Putamen (tissue), 1 donor: ENCODE results near the gene MOBP.
"Not testable (repeated sequence)": the region's sequence is repeated elsewhere in the genome, so short reads cannot be mapped to it uniquely, and the experiment has no call there.

Experiments used
- DNase-seq: peaks from one replicate; pipeline ENCODE4 v3.0.0-alpha.2; 2016; ENCODE audit warnings: low spot score

The MOBP gene, protein sequence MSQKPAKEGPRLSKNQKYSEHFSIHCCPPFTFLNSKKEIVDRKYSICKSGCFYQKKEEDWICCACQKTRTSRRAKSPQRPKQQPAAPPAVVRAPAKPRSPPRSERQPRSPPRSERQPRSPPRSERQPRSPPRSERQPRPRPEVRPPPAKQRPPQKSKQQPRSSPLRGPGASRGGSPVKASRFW

DNA sequence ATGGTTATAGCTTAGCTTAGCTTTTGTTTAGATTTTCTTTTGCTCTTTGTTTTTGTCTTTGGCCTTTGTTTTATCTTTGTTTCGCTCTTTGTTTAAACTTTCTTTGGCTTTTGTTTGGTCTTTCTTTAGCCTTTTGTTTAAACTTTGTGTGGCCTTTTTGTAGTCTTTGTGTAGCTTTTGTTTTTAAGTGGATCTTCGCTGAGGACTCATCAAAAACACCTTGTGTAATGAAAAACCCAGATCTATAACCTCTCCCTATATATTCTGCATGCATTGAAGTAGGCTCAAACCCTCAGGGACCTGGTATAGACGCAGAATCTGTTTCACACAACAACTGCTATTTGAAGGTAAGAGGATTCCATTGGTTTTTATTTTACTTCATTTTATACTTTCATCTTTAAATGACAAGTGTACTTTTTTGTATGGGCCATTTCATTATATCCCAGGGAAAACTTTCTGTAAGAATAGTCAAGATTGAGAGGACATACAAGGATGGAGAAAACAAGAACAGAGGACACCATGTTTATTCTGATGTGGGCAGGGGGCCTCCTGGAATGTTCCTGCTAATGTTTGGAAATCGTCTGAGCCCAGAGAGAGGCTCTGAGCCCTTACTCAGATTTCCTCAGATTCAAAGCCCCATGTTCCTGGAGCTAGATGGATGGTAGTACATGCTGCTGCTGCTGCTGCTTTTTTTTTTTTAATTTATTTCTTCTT, at the start of gene MOBP:
TSS of gene MOBP (plus strand) at position 287 of the 714 bp plus-strand sequence. CDS start 34,390 bp downstream, outside the sequence.
- DNase-seq = peak; percentile 87

DNA sequence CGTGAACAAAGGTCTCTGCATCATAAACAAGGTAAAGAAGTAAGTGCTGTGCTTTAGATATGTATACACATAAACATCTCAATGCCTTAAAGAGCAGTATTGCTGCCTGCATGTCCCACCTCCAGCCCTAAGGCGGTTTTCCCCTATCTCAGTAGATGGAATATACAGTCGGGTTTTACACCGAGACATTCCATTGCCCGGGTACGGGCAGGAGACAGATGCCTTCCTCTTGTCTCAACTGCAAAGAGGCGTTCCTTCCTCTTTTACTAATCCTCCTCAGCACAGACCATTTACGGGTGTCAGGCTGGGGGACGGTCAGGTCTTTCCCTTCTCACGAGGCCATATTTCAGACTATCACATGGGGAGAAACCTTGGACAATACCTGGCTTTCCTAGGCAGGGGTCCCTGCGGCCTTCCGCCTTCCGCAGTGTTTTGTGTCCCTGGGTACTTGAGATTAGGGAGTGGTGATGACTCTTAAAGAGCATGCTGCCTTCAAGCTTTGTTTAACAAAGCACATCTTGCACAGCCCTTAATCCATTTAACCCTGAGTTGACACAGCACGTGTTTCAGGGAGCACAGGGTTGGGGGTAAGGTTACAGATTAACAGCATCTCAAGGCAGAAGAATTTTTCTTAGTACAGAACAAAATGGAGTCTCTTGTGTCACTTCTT, 48.8 kb upstream of the MOBP start:
- DNase-seq = not testable (repeated sequence)

DNA sequence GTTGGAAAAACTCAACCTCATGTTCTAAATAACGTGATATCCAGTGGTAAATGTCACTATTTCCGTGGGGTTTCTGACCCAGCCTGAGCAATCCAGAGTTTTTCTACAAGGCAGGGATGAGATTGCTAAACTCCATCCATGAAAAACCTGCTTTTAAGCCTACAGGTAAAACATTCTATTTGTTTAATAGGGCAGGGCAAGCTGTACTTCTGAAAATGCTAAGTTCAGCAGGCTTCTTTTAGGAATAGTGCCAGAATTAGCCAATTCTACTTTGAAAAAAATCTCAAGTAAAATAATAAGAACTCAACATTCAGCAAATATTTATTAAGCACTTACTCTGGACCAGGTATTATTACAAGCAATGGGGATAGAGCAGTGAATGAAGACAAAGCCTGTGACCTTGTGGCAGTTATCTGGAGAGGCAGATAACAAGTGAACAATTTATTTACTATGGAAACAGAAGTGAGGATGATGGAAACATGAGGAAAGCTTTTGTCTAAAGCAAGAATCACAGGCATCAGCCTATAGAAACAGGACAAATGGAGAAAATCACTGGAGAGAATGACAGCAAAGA, 47.7 kb upstream of the MOBP start:
- no peak for DNase-seq

DNA sequence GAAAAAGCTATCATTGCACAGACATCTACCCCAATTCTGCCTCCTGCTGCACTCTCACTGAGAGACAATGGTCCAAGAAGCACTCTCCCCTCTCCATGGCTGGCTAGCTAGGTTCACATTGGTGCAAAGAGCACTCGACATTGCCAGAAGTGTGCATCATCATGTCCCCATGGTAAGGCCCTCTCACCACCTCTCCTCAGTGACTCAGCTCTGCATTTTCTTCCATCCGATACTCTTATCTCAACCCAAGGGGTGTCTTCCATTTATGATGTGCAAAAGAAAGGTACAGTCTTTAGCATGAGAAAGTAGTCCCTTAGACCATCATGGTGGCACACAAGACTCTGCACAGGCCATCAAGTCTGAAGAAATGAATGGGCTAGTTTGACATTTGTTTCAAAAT, 46.9 kb upstream of the MOBP start:
- DNase-seq = no peak

DNA sequence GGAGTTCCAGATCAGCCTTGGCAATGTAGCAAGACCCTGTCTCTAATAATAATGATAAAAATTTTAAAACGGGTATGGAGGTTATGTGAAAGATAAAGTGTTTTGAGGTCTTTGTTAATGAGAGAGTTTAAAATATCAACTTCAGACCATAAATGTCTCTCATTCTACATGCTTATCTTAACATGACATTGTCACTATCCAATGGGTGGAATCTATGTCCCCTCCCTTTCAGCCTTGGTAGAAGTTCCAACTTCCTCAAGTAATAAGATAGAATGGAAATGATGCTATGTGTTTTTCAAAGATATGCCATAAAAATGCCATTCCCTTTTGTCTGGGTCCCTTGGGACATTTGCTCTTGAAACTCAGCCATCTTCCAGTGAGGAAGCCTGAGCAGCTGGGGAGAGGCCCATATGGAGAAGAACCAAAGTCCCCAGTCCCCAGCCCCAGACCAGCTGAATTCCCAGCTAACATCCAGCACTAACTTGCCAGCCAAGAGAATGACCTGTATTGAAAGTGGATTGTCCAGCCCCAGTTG, 44.0 kb upstream of the MOBP start:
- DNase-seq = no peak

DNA sequence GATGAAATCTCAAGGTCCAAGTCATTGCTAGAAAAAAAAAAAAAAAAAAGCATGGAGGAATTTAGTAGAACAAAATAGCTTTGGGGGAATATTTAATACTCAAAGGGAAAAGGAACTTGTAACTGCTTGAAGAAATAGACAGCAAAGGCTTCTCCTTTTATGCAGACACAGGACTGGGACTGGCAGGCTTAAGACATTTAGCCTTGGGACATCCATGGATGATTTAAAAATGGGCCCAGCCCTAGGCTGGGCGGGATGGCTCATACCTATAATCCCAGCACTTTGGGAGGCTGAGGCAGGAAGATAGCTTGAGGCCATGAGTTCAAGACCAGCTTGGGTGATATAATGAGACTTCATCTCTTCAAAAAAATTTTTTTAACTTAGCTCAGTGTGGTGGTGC, 41.2 kb upstream of the MOBP start:
- no peak for DNase-seq

DNA sequence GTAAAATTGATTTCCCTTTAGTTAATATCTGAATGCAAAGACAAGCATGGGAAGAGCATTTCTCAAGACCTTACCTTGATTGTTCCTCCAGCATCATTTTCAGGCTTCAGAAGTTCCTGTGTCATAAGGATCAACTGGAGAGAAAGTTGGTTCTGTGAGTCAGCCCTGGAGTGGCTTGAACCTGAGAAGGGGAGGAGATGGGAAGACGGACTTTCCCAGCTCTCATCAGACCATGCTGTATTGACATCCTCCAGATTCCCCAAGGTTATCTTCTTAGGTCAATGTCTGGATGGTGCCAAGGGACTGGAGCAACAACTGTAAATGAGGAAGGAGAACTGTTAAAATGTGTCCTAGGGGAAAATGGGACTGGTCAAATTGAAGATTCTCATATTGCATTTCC, 40.0 kb upstream of the MOBP start:
- DNase-seq = no peak

DNA sequence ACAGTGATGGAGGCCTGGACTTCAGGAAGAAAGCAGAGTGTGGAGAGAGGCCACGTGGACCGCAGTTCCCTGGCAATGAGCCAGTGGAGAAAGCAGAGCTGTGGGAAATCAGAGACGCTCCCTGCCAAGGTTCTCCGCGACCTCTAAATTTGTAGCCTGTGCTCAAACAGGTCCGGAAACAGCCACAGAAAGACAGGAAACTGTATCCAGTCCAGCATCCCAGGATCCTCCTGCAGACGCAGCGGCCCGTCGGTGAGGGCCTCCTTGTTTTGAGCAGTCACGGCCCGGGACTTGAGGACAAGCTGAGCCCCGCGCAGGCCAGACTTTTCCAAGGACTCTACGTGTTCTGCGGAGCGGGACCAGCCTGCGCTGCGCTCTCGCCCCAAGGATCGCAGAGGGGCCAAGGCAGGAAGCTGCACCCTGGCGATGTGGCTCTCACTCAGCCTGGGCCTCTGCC, 38.7 kb upstream of the MOBP start:
- DNase-seq = no peak

DNA sequence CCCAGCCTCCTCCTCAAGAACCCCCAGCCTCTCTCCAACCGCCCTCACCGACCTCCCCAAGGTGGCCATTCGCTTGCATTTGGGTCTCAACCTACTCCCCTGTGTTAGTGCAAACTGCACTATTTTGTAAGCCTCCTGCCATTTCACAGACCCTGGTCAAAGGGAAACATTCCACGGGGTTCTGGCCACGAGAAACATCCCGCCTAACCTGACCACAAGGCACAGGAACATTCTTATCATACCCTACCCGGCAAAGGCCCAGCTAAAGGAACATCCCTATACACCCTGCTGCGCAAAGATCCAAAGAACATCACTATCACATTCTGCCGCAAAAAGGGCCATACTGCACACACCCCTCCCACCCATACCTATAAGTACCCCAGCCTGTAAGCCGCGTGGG, 38.0 kb upstream of the MOBP start:
- DNase-seq = no peak

DNA sequence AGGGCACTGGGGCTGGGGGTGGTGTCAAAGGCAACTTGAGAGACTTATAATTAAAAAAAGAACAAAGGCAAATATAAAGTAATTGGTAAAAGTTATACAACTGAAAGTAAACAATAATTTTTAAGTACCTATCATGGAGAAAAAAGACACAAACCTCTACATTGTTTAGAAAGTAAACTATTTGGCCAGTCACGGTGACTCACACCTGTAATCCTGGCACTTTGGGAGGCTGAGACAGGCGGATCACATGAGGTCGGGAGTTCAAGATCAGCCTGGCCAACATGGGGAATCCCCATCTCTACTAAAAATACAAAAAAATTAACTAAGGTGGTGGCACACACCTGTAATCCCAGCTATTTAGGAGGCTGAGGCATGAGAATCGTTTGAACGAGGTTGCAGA, 35.1 kb upstream of the MOBP start:
- no peak for DNase-seq

DNA sequence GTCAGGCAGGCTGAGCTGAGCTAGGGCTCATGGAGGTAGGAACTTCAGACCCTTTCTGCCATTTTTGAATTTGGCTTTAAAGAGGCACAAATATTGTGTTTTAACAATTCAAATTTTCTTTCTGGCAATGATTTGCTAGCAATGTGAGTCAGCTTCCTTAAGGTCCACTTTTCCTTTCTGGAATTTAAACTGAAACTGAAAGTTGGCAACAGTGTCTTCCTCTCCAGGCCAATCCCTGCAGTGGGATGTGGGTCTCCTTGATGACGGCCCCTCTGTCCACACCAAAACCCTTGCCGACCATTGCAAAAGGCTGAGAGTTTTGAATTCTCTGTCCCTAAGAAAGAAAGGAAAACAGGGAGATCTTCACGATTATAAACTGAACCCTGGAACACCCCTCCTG, 33.8 kb upstream of the MOBP start:
- DNase-seq = no peak

DNA sequence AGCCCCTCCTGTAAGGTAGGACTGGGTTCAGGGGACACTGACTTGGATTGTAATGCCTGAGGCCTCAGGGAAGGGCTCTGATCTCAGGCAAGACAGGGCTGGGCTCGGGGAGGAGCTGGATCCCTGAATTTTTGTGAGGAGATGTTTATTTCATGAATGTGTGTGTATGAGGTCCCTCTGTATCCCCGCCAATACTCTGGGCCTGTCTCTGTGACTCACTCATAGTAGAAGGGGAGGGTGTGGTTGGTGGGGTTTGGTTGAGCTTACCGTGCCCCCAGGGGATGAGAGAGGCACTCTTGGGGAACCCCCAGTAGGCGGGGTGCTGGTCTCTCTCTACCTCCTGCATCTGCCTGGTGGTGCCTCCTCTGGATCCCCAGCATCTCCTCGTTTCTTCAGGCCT, 32.9 kb upstream of the MOBP start:
- DNase-seq = no peak

DNA sequence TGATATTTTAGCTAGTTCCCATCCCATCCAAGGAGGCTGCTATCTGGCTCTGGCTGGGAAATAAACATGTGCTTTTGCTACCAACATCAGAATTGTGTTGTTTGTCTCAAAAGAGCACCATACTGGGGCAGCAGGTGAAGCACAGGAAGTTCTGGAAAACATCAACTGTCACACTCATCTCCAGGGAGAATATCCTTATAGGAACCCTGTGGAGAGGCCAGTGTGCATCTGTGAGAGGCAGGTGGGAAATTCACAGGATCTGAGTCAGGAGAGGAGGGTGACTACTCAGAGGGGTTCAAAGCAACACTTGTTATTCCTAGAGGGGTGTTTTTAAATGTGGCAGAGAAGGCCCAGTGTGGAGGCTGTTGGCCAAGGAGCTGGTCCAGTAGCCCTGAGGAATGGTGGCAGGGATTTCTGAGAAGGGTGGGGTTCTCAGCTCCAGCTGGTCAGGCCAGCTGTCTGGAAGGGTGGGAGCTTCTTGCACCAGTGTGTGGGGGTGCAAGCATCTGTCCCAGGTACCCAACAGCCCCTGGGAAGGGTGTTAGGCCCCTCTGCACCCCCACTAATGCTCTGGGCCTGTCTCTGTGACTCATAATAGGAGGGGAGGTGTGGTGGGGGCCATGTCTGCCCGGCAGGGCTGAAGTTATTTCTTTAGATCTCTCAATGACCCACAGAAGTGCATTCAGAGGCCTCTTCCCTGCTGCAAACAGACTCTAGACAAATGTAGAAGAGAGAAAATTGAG, 32.3 kb upstream of the MOBP start:
- DNase-seq = no peak

DNA sequence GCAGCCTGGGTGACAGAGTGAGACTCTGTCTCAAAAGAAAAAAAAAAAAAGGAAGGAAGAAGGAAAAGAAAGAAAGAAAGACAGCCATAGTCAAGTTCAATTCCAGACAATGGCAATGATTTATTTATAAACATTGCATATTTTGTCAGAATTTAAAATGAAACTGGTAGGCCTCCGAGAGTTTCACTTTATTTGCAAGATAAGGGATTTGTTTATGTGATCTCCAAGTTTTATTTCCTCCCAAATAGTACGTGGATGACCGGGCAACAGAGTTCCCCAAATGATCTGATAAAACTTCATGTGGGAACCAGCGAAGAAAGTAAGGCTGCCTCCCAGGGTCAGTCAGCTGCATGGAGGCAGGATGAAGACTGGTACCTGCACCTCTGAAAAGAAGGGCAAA, 28.6 kb upstream of the MOBP start:
- no peak for DNase-seq

DNA sequence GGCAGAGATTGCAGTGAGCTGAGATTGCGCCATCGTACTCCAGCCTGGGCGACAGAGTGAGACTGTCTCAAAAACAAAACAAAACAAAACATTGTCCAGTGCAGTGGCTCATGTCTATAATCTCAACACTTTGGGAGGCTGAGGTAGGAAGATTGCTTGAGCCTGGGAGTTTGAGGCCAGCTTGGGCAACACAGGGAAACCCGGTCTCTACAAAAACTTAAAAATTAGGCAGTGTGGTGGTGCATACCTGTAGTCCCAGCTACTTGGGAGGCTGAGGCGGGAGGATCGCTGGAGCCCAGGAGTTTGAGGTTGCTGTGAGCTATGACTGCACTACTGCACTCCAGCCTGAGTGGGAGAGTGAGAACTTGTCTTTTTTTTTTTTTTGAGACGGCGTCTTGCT, 27.2 kb upstream of the MOBP start:
- DNase-seq = no peak

DNA sequence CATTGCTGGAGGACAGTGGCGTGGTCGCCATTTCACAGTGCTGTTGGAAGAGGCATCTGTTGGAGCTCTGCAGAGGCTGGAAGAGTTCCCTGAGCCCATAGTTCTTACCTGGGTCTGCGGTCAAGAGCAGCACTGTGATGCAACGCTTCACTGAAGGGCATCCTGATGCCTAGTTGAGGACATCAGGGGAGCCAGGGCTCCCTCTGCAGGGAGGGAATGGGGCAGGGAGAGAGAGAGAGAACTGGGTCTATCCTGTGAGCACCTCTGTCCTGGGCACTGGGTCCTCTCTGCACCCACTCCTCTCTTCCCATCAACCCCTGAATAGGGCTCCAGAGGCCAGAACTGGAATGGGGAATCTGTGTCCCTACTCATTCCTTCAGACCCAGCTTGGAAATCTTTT, 23.9 kb upstream of the MOBP start:
- no peak for DNase-seq

DNA sequence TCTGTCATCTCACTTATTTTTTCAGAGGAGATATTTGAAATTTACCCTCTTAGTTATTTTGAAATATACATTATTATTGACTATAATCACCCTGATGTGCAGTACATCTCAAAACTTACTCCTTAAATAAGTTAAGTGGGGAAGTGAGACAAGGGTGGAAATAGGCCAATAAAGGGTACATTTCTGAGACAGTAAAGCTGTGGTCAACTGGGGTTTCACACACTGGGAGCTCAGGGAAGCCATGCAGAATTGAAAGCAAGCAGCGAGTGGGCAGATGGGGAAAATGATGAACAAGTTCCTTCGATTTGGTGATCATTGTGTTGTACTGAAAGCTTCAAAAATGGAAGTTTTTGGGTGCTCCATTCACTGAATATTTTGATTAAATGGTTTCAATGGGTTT, 21.6 kb upstream of the MOBP start:
- no peak for DNase-seq

DNA sequence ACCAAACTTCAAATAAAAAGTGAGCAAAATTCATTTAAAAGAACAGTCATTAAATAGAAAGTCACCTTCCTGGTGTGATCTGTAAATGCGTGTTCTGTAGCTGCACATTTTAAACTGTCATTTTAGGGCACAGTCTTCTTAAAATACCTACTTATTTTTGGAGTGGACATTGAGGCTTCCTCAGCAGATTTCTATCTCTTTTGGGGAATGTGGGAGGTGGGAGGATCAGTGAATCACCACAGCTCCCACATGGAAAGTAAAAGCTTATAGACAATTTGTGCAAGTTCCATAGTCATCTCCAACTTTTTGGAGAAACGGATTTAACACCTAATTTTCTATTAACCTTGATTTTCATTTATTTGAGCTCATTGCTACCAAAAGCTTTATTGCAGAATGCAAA, 21.0 kb upstream of the MOBP start:
- DNase-seq = no peak

DNA sequence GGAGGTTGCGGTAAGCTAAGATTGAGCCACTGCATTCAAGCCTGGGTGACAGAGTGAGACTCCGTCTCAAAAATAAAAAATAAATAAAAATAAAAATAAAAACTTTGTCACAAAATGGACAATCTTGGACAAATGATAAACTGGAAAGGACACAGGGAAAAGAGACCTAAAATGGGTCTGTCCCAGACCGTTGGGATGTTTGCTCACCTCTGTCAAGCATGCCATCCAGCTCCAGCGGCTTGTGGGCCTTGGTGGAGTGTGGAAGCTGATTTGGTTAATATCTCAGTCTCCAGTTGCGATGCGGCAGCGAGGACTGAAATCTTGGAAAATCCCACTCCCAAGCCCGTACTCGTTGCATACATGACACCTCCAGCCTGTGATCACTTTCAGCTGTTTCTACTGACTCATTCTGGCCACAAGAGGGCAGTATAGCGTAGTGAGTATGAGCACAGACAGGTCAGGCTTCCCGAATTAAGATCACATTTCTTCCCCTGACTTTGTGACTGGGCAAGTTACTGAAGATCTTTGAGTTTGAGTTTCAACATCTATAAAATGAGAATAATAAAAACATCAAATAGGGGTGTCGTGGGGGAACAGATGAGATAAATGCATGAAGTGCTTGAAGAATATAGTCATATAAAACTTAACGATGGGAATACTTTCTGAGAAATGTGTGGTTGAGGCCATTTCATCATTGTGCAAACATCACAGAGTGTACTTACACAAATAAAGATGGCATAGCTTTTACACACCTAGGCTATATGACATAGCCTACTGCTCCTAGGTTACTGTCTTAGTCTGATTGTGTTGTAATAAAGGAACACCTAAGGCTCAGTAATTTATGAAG, 19.6 kb upstream of the MOBP start:
- DNase-seq = peak; percentile 90

DNA sequence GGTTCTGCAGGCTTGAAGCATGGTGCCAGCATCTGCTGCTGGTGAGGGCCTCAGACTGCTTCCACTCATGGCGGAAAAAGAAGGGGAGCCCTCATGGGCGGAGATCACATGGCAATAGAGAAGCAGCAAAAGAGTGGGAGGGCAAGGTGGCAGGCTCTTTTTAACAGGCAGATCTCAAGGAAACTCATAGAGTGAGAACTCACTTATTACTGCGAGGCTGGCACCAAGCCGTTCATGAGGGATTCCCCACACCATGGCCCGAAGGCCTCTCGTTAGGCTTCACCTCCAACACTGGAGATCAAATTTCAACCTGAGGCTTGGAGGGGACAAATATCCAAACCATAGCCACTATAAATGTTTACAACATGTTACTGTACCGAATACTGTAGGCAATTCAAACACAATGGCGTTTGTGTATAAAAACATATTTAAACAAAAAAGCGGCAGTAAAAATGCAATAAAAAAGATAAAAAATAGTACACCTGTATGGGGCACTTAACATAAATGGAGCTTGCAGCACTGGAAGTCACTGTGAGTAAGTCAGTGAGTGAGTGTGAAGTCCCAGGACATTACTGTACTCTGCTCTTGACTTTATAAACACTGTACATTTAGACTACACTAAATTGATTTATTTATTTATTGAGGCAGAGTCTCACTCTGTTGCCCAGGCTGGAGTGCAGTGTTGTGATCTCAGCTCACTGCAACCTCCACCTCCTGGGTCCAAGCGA, 18.8 kb upstream of the MOBP start:
- DNase-seq = no peak
